ENCODE data around the gene IL20RA.
"Not testable (repeated sequence)": the region's sequence is repeated elsewhere in the genome, so short reads cannot be mapped to it uniquely, and the experiment has no call there.

The IL20RA gene

GRCh38 chr6:137006056-137006455 is 38.7 kb downstream of the IL20RA start:
- DNase-seq: no peak

- DNase-seq: no peak
These were observed 39.7 kb downstream of the IL20RA start for GRCh38 chr6:137005073-137005472.

GRCh38 chr6:137002505-137002904 is 42.3 kb downstream of the IL20RA start:
- no peak for DNase-seq

- DNase-seq: no peak
These were observed 42.8 kb downstream of the IL20RA start for GRCh38 chr6:137001977-137002302.

GRCh38 chr6:137001299-137001976 is 43.3 kb downstream of the IL20RA start:
- no peak for DNase-seq

- no peak for DNase-seq
These were observed 43.9 kb downstream of the IL20RA start for GRCh38 chr6:137000825-137001224.

GRCh38 chr6:136995521-136995920 is 49.2 kb downstream of the IL20RA start:
- DNase-seq: no peak

GRCh38 chr6:136994782-136995181 is 50.0 kb downstream of the IL20RA start:
- DNase-seq: peak; percentile 28

GRCh38 chr6:136992113-136992512 is 52.7 kb downstream of the IL20RA start:
- no peak for DNase-seq

GRCh38 chr6:136991646-136992045 is 53.1 kb downstream of the IL20RA start:
- no peak for DNase-seq

- DNase-seq: no peak
These were observed 54.0 kb downstream of the IL20RA start for GRCh38 chr6:136990754-136991153.

- no peak for DNase-seq
These were observed 54.6 kb downstream of the IL20RA start for GRCh38 chr6:136990242-136990578.

GRCh38 chr6:136989571-136990241 is 55.1 kb downstream of the IL20RA start:
- DNase-seq: peak; percentile 51

GRCh38 chr6:136987526-136987925 is 57.2 kb downstream of the IL20RA start:
- DNase-seq: no peak

- DNase-seq: no peak
These were observed 59.3 kb downstream of the IL20RA start for GRCh38 chr6:136985502-136985901.

GRCh38 chr6:136984578-136984977 is 60.2 kb downstream of the IL20RA start:
- no peak for DNase-seq

GRCh38 chr6:136983687-136984086 is 61.1 kb downstream of the IL20RA start:
- peak; percentile 38 for DNase-seq

- no peak for DNase-seq
These were observed 61.8 kb downstream of the IL20RA start for GRCh38 chr6:136982928-136983327.

GRCh38 chr6:136980070-136980469 is 64.7 kb downstream of the IL20RA start:
- no peak for DNase-seq

GRCh38 chr6:136979206-136979605 is 65.6 kb downstream of the IL20RA start:
- DNase-seq: no peak

- DNase-seq: no peak
These were observed 67.7 kb downstream of the IL20RA start for GRCh38 chr6:136977075-136977474.

GRCh38 chr6:136975089-136975715 is 69.6 kb downstream of the IL20RA start:
- DNase-seq: no peak

- DNase-seq: not testable (repeated sequence)
These were observed 71.0 kb downstream of the IL20RA start for GRCh38 chr6:136973781-136974180.

GRCh38 chr6:136971609-136972008 is 73.2 kb downstream of the IL20RA start:
- no peak for DNase-seq

- DNase-seq: no peak
These were observed 74.8 kb downstream of the IL20RA start for GRCh38 chr6:136969930-136970329.

All from SHP77 treated with DMSO at 0.1 percent for 48 hours (cell line).